ENCODE measurements around the gene PITPNM1. TPM values are rescaled to one million over a fixed set of nuclear protein-coding genes. Genes with fewer than 3 reads are reported as not detected.

PITPNM1 gene
- total RNA-seq, 1 donor from 2014 or later, result 71.5 TPM

DNA sequence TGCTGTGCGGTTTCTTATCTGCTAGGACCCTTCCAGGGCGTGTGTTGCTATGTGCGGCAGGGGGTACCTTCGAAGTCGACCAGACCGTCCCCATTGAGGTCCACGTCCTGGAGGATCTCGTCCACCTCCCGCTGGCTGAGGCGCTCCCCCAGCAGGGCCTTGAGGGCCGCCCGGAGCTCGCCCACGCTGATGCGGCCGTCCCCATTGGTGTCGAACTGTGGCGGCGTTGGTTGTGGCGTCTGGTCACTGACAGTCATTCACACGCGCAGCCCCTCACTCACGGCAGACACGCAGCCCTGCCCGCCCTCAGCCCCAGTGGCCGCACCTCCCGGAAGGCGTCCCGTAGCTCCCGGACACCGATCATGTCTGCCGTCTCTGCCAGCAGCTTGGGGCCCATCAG, 14.6 kb upstream of the PITPNM1 start:
- FAIRE-seq (no peak), DNase-seq (ENCODE audit: low read depth) (no peak)
- no peaks in the 10 kb centered on the region for H3K4me1 ChIP-seq (ENCODE audit: insufficient read depth, low read length)
- H3K27ac ChIP-seq (ENCODE audit: low read depth, low read length), result no peak overlapping the region
- H3K4me3 ChIP-seq (ENCODE audit: insufficient read depth, low read depth, low read length), result no peak overlapping the region
- no peak overlapping the region for H2AFZ ChIP-seq (ENCODE audit: low read depth, low read length)
- no peaks in the 10 kb centered on the region for H3K9me3 ChIP-seq (ENCODE audit: insufficient read depth, low read depth, low read length)
- H3K27ac Mint-ChIP-seq (ENCODE audit: unreplicated experiment), result no peak overlapping the region
- no peaks in the 10 kb centered on the region for H3K79me2 ChIP-seq (ENCODE audit: insufficient read depth, low read length)
- no peaks in the 10 kb centered on the region for H3K9me3 Mint-ChIP-seq (ENCODE audit: unreplicated experiment)
- no peaks in the 10 kb centered on the region for H4K20me1 ChIP-seq (ENCODE audit: insufficient read depth, low read length)
- H3K4me2 ChIP-seq (ENCODE audit: low read length), result no peak overlapping the region
- H3K36me3 Mint-ChIP-seq (ENCODE audit: low read depth, unreplicated experiment), result peaks cover 1% of the 10 kb centered on the region
- peaks cover 20% of the 10 kb centered on the region for H3K27me3 Mint-ChIP-seq (ENCODE audit: low read depth, unreplicated experiment)
- H3K4me1 Mint-ChIP-seq (ENCODE audit: low read depth, unreplicated experiment), result no peaks in the 10 kb centered on the region
- TF ChIP-seq, protein P1, sequence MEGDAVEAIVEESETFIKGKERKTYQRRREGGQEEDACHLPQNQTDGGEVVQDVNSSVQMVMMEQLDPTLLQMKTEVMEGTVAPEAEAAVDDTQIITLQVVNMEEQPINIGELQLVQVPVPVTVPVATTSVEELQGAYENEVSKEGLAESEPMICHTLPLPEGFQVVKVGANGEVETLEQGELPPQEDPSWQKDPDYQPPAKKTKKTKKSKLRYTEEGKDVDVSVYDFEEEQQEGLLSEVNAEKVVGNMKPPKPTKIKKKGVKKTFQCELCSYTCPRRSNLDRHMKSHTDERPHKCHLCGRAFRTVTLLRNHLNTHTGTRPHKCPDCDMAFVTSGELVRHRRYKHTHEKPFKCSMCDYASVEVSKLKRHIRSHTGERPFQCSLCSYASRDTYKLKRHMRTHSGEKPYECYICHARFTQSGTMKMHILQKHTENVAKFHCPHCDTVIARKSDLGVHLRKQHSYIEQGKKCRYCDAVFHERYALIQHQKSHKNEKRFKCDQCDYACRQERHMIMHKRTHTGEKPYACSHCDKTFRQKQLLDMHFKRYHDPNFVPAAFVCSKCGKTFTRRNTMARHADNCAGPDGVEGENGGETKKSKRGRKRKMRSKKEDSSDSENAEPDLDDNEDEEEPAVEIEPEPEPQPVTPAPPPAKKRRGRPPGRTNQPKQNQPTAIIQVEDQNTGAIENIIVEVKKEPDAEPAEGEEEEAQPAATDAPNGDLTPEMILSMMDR (IDR thresholded peaks at IDR 0.05; ENCODE audit: insufficient read depth, low read depth, low read length), result no peak
- no peak for TF ChIP-seq EZH2 (IDR thresholded peaks at IDR 0.05; ENCODE audit: insufficient read depth, low read length)
- no peak overlapping the region for H3K9ac ChIP-seq (ENCODE audit: low read length)
- no peak overlapping the region for H3K4me3 Mint-ChIP-seq (ENCODE audit: unreplicated experiment)
- no peaks in the 10 kb centered on the region for H3K36me3 ChIP-seq (ENCODE audit: insufficient read depth, low read length)
- H3K27me3 ChIP-seq (ENCODE audit: insufficient read depth, low read length), result peaks cover 5% of the 10 kb centered on the region

DNA sequence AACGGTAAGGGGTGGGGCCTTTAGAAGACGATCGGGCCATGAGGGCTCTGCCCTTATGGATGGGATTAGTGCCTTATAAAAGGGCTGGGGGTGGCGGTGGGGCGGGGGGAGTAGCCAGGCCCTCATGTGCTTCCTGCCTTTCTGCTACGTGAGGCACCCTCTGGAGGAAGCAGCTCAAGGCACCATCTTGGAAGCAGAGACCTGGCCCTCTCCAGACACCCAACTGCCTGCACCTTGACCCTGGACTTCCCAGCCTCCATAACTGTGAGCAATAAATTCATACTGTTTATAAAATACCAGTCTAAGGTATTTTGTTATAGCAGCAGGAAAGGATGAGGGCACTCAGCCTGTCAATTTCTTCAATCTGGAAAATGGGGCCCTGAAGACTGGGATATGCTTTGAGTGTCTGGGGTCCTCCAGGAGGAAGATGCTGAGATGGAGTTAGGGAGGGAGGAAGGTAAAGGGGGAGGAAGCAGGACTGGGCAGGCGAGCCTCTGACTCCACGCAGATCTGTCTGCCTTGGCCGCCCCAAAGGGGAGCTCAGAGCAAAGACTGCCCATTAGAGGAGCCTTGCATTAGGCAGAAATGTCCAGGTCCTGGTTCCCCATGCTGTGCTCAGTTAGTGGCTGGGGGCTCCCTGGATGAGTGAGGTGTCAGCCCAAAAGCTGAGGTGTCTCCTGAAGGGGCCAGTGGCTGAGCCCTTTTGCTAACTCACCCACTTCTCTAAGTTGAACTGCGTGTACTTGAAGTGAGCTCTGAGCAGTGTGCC, 12.8 kb upstream of the PITPNM1 start:
- no peaks in the 10 kb centered on the region for H3K9me3 Mint-ChIP-seq (ENCODE audit: unreplicated experiment)
- Histone ChIP-seq H2AFZ (ENCODE audit: low read depth, low read length) (no peak overlapping the region), H3K4me1 (ENCODE audit: insufficient read depth, low read length) (no peaks in the 10 kb centered on the region), H3K79me2 (ENCODE audit: insufficient read depth, low read length) (no peaks in the 10 kb centered on the region), H3K27ac (ENCODE audit: low read depth, low read length) (no peak overlapping the region), H4K20me1 (ENCODE audit: insufficient read depth, low read length) (no peaks in the 10 kb centered on the region), H3K9ac (ENCODE audit: low read length) (no peak overlapping the region), H3K36me3 (ENCODE audit: insufficient read depth, low read length) (no peaks in the 10 kb centered on the region), H3K4me2 (ENCODE audit: low read length) (no peak overlapping the region), H3K4me3 (ENCODE audit: insufficient read depth, low read depth, low read length) (no peak overlapping the region), H3K27me3 (ENCODE audit: insufficient read depth, low read length) (peaks cover 8% of the 10 kb centered on the region), H3K9me3 (ENCODE audit: insufficient read depth, low read depth, low read length) (no peaks in the 10 kb centered on the region)
- no peaks in the 10 kb centered on the region for H3K4me1 Mint-ChIP-seq (ENCODE audit: low read depth, unreplicated experiment)
- H3K4me3 Mint-ChIP-seq (ENCODE audit: unreplicated experiment), result no peak overlapping the region
- peaks cover 22% of the 10 kb centered on the region for H3K27me3 Mint-ChIP-seq (ENCODE audit: low read depth, unreplicated experiment)
- FAIRE-seq (no peak), DNase-seq (ENCODE audit: low read depth) (no peak)
- H3K27ac Mint-ChIP-seq (ENCODE audit: unreplicated experiment), result no peak overlapping the region
- H3K36me3 Mint-ChIP-seq (ENCODE audit: low read depth, unreplicated experiment), result peaks cover 1% of the 10 kb centered on the region
- TF ChIP-seq, protein P1 (IDR thresholded peaks at IDR 0.05; ENCODE audit: insufficient read depth, low read depth, low read length), result no peak
- no peak for TF ChIP-seq EZH2 (IDR thresholded peaks at IDR 0.05; ENCODE audit: insufficient read depth, low read length)

DNA sequence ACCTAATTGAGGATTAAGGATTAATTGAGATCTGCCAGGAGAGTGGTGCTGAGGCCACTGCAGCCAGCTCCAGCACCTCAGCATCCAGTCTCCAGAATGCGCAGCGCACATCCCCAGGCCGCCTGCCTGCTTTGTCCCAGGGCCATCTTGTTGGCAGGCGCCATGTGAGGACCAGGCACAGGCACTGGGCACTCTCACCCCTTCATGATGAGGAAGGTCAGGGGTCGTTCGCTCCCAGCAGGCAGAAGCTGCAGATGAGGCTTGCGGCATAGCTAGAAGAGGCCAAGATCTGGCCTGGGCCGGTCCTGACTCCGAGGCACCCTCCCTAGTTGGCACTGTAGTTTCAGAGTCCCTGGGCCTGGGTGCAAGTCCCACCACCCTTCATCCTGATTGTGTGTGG, 11.6 kb upstream of the PITPNM1 start:
- Histone ChIP-seq H3K27ac (ENCODE audit: low read depth, low read length) (no peak overlapping the region), H3K27me3 (ENCODE audit: insufficient read depth, low read length) (peaks cover 8% of the 10 kb centered on the region), H3K9me3 (ENCODE audit: insufficient read depth, low read depth, low read length) (no peaks in the 10 kb centered on the region), H3K4me1 (ENCODE audit: insufficient read depth, low read length) (no peaks in the 10 kb centered on the region), H3K4me3 (ENCODE audit: insufficient read depth, low read depth, low read length) (no peak overlapping the region), H3K9ac (ENCODE audit: low read length) (no peak overlapping the region), H4K20me1 (ENCODE audit: insufficient read depth, low read length) (no peaks in the 10 kb centered on the region), H3K4me2 (ENCODE audit: low read length) (no peak overlapping the region), H2AFZ (ENCODE audit: low read depth, low read length) (no peak overlapping the region), H3K79me2 (ENCODE audit: insufficient read depth, low read length) (no peaks in the 10 kb centered on the region), H3K36me3 (ENCODE audit: insufficient read depth, low read length) (no peaks in the 10 kb centered on the region)
- Mint-ChIP-seq H3K4me1 (ENCODE audit: low read depth, unreplicated experiment) (no peaks in the 10 kb centered on the region), H3K27ac (ENCODE audit: unreplicated experiment) (no peak overlapping the region), H3K9me3 (ENCODE audit: unreplicated experiment) (no peaks in the 10 kb centered on the region), H3K4me3 (ENCODE audit: unreplicated experiment) (no peak overlapping the region), H3K27me3 (ENCODE audit: low read depth, unreplicated experiment) (peaks cover 18% of the 10 kb centered on the region), H3K36me3 (ENCODE audit: low read depth, unreplicated experiment) (peaks cover 1% of the 10 kb centered on the region)
- FAIRE-seq (no peak), DNase-seq (ENCODE audit: low read depth) (no peak)
- TF ChIP-seq, protein P1 (IDR thresholded peaks at IDR 0.05; ENCODE audit: insufficient read depth, low read depth, low read length), result no peak
- TF ChIP-seq EZH2 (IDR thresholded peaks at IDR 0.05; ENCODE audit: insufficient read depth, low read length), result no peak

All from astrocyte (in vitro differentiated cells and primary cell).